ENCODE measurements around the gene VWA8. TPM values are rescaled to one million over a fixed set of nuclear protein-coding genes. Genes with fewer than 3 reads are reported as not detected.
"Not testable (repeated sequence)": the region's sequence is repeated elsewhere in the genome, so short reads cannot be mapped to it uniquely, and the experiment has no call there.

VWA8 gene
- total and polyA plus RNA-seq, 2 of the 13 experiments (the other 11 are each of a cell fraction or from before 2014, with no cell fraction given), result 9.1 to 17.3 TPM

- DNase-seq (ENCODE audit: low spot score); H2AFZ ChIP-seq (ENCODE audit: low read length); H3K27ac ChIP-seq (ENCODE audit: extremely low read length, insufficient read depth, low read length); H3K79me2 ChIP-seq (ENCODE audit: insufficient read depth, low read length); BruUV-seq (replicated peaks); H3K36me3 ChIP-seq (replicated peaks in 1 of 2; ENCODE audit: control insufficient read depth in 1 of 2, insufficient read depth in 2 of 2, low read length in 2 of 2); H3K27me3 ChIP-seq (ENCODE audit: control insufficient read depth in 1 of 2, insufficient read depth in 2 of 2, low read length in 2 of 2); H3K4me1 ChIP-seq (ENCODE audit: insufficient read depth, low read length); H3K9ac ChIP-seq (ENCODE audit: insufficient read depth, low read depth, low read length); H4K20me1 ChIP-seq (ENCODE audit: insufficient read depth, low read length); H3K4me3 ChIP-seq (replicated peaks in 1 of 3; ENCODE audit: insufficient read depth in 1 of 3, low read depth in 2 of 3, low read length in 3 of 3); ATAC-seq; CTCF ChIA-PET (ENCODE audit: low intra/inter-chr PET ratio, low total read pairs); H3K4me2 ChIP-seq (ENCODE audit: low read depth, low read length); H3K9me3 ChIP-seq (ENCODE audit: low read length); POLR2A ChIA-PET; FAIRE-seq; in situ Hi-C loops (cut with HindIII; ENCODE audit: extremely low pct_ligation_motif_present, low pct_unique_long_range_greater_than_20kb); TF ChIP-seq FOXA1 (IDR thresholded peaks at IDR 0.05): not testable (repeated sequence)
- TF ChIP-seq FOXA1 (CRISPR knock-in tag; IDR thresholded peaks at IDR 0.05) (peak; percentile 42; the same call in 1 of the 2 replicates), ARID5B (CRISPR knock-in tag; IDR thresholded peaks at IDR 0.05) (peak; percentile 28; the same call in 1 of the 2 replicates), ZNF281 (CRISPR knock-in tag; IDR thresholded peaks at IDR 0.05; ENCODE audit: borderline replicate concordance) (peak; percentile 82), FOXA3 (CRISPR knock-in tag; IDR thresholded peaks at IDR 0.05) (peak; percentile 22; the same call in 1 of the 2 replicates)
- intact Hi-C loops (cut with micrococcal nuclease; ENCODE audit: unreplicated experiment), result loop anchor here (5.0 kb wide), 1 partner anchor 582 kb away; no protein-coding TSS in a partner anchor
- WGBS (ENCODE audit: low lambda C conversion rate), result 33% methylated on average over 9 of the region's 13 CpGs
Measured at GRCh38 chr13:41540240-41540639, 420.7 kb downstream of the VWA8 start.
